ENCODE measurements around the gene MYO9A. TPM values are rescaled to one million over a fixed set of nuclear protein-coding genes. Genes with fewer than 3 reads are reported as not detected.

Gene MYO9A
- polyA plus RNA-seq, 3 donors, result 3.9 to 6.6 (median 5.0) TPM

- H3K9me3 ChIP-seq (replicated peaks in 1 of 2; ENCODE audit: control insufficient read depth in 1 of 2, insufficient read depth in 1 of 2, low read length in 2 of 2), result no peaks in the 10 kb centered on the region
- peaks cover 0 to 5% (median 0%) of the 10 kb centered on the region in 7 donors for H3K9me3 Mint-ChIP-seq
- peaks cover 1 to 6% (median 3%) of the 10 kb centered on the region in 3 donors for H3K27me3 Mint-ChIP-seq (ENCODE audit: low read depth in 3 of 3)
- peaks cover 4% of the 10 kb centered on the region for H4K20me1 ChIP-seq (ENCODE audit: insufficient read depth, low read length)
- peaks cover 8 to 15% of the 10 kb centered on the region in 2 donors for H3K4me1 ChIP-seq (ENCODE audit: control insufficient read depth in 1 of 2, insufficient read depth in 2 of 2, low read length in 2 of 2)
- no peak for DNase-seq
- peaks cover 15% of the 10 kb centered on the region for H3K4me1 Mint-ChIP-seq
- H3K4me3 ChIP-seq (replicated peaks in 1 of 3; ENCODE audit: low read depth in 2 of 3, low read length in 3 of 3), result no peak overlapping the region
- no peak overlapping the region for H3K9ac ChIP-seq (ENCODE audit: insufficient read depth, low read length, poor library complexity, severe bottlenecking)
- no peak overlapping the region for H3K27ac Mint-ChIP-seq
- no peaks in the 10 kb centered on the region for H3K36me3 ChIP-seq (replicated peaks in 1 of 2; ENCODE audit: control insufficient read depth in 1 of 2, insufficient read depth in 2 of 2, low read length in 2 of 2)
- no peaks in the 10 kb centered on the region for H3K27me3 ChIP-seq (ENCODE audit: control insufficient read depth in 2 of 2, insufficient read depth in 2 of 2, low read length in 2 of 2)
- TF ChIP-seq, protein P1, sequence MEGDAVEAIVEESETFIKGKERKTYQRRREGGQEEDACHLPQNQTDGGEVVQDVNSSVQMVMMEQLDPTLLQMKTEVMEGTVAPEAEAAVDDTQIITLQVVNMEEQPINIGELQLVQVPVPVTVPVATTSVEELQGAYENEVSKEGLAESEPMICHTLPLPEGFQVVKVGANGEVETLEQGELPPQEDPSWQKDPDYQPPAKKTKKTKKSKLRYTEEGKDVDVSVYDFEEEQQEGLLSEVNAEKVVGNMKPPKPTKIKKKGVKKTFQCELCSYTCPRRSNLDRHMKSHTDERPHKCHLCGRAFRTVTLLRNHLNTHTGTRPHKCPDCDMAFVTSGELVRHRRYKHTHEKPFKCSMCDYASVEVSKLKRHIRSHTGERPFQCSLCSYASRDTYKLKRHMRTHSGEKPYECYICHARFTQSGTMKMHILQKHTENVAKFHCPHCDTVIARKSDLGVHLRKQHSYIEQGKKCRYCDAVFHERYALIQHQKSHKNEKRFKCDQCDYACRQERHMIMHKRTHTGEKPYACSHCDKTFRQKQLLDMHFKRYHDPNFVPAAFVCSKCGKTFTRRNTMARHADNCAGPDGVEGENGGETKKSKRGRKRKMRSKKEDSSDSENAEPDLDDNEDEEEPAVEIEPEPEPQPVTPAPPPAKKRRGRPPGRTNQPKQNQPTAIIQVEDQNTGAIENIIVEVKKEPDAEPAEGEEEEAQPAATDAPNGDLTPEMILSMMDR (IDR thresholded peaks at IDR 0.05), result no peak
- no peak overlapping the region for H3K4me3 Mint-ChIP-seq
- peaks cover 0 to 2% of the 10 kb centered on the region in 2 donors for H3K36me3 Mint-ChIP-seq
- no peak overlapping the region for H3K27ac ChIP-seq (ENCODE audit: low read depth in 1 of 2, low read length in 2 of 2)
- no peak overlapping the region for H2AFZ ChIP-seq (ENCODE audit: insufficient read depth, low read depth, low read length, poor library complexity, severe bottlenecking)
- H3K79me2 ChIP-seq (ENCODE audit: insufficient read depth, low read length), result peaks cover 44% of the 10 kb centered on the region
- no peak overlapping the region for H3K4me2 ChIP-seq (replicated peaks; ENCODE audit: extremely low read depth, low read length, poor library complexity, severe bottlenecking)
- intact Hi-C loops (cut with micrococcal nuclease), result loop anchor here in 1 of 2 donors (10.0 kb wide), 2 partner anchors 82 to 1522 kb away; partner anchors contain the start of genes GRAMD2A and NPTN
Measured at GRCh38 chr15:72112805-72113204, 5.1 kb downstream of the MYO9A start.

DNA sequence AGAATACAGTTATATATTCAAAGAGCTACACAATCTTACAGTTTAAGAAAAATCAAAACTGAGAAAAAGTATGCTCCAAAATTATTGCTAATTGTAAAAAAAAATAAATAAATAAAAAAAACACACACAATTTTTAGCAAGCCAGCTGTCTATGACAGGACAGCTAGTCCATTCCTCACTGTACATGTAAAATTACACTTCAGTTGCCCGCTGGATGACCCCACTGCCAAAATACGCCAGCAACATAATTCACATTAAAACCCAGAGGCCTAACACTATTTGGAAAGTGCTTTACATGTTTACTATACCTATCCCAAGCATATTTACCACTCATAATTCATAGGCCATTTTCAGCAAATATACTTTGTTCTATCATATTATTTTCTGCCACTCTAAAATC is 5.8 kb downstream of the MYO9A start:
- Mint-ChIP-seq H3K4me1 (peaks cover 14% of the 10 kb centered on the region), H3K27ac (no peak overlapping the region), H3K9me3 (peaks cover 0 to 3% (median 0%) of the 10 kb centered on the region in 7 donors), H3K27me3 (ENCODE audit: low read depth in 3 of 3) (peaks cover 1 to 6% (median 3%) of the 10 kb centered on the region in 3 donors), H3K36me3 (peaks cover 0 to 2% of the 10 kb centered on the region in 2 donors), H3K4me3 (no peak overlapping the region)
- Histone ChIP-seq H3K9me3 (replicated peaks in 1 of 2; ENCODE audit: control insufficient read depth in 1 of 2, insufficient read depth in 1 of 2, low read length in 2 of 2) (no peaks in the 10 kb centered on the region), H3K9ac (ENCODE audit: insufficient read depth, low read length, poor library complexity, severe bottlenecking) (no peak overlapping the region), H3K4me2 (replicated peaks; ENCODE audit: extremely low read depth, low read length, poor library complexity, severe bottlenecking) (no peak overlapping the region), H3K4me1 (ENCODE audit: control insufficient read depth in 1 of 2, insufficient read depth in 2 of 2, low read length in 2 of 2) (peaks cover 8 to 10% of the 10 kb centered on the region in 2 donors), H3K79me2 (ENCODE audit: insufficient read depth, low read length) (peaks cover 41% of the 10 kb centered on the region), H3K27me3 (ENCODE audit: control insufficient read depth in 2 of 2, insufficient read depth in 2 of 2, low read length in 2 of 2) (no peaks in the 10 kb centered on the region), H3K4me3 (replicated peaks in 1 of 3; ENCODE audit: low read depth in 2 of 3, low read length in 3 of 3) (no peak overlapping the region), H3K27ac (ENCODE audit: low read depth in 1 of 2, low read length in 2 of 2) (no peak overlapping the region), H4K20me1 (ENCODE audit: insufficient read depth, low read length) (peaks cover 4% of the 10 kb centered on the region), H3K36me3 (replicated peaks in 1 of 2; ENCODE audit: control insufficient read depth in 1 of 2, insufficient read depth in 2 of 2, low read length in 2 of 2) (no peaks in the 10 kb centered on the region), H2AFZ (ENCODE audit: insufficient read depth, low read depth, low read length, poor library complexity, severe bottlenecking) (no peak overlapping the region)
- no peak for DNase-seq
- intact Hi-C loops (cut with micrococcal nuclease), result loop anchor here in 1 of 2 donors (10.0 kb wide), 2 partner anchors 83 to 1523 kb away; partner anchors contain the start of genes GRAMD2A and NPTN
- WGBS (ENCODE audit: insufficient coverage), result 94% methylated on average over 2 of the region's 2 CpGs
- TF ChIP-seq, protein P1 (IDR thresholded peaks at IDR 0.05), result no peak
